H1 (cell line): ENCODE results near the gene OR51B4. TPM values are rescaled to one million over a fixed set of nuclear protein-coding genes. Genes with fewer than 3 reads are reported as not detected.

Experiments
- CTCF ChIA-PET: fragments of 300-600 bp; sonication (Branson Sonifier 250); formaldehyde crosslinking; loops from one replicate; lab custom pipeline; 2021; ENCODE audit not compliant: partially characterized antibody; lab: Charles Lee
- POLR2A ChIA-PET: fragments of 300-600 bp; sonication (Branson Sonifier 250); formaldehyde crosslinking; loops from one replicate; lab custom pipeline; 2021; ENCODE audit warnings: inconsistent platforms; ENCODE audit not compliant: partially characterized antibody; lab: Charles Lee
- DNase-seq, 2 experiments: peaks; one replicate each; pipeline versions ENCODE4 v3.0.0 to v3.0.0-alpha.2; 2010 to 2022; ENCODE audit warnings: low spot score in 2 of 2, low read depth in 1 of 2, mixed read lengths in 1 of 2
- FAIRE-seq: peaks from 2 replicates; lab custom pipeline; 2011; peaks lifted over from hg19 to GRCh38; lab: Jason Lieb, UNC
- H2AFZ ChIP-seq: 2 replicates; pipeline ENCODE4 v1.8.1; 2012; ENCODE audit warnings: low read length, inconsistent platforms
- H2AK5ac ChIP-seq: 2 replicates; pipeline ENCODE4 v1.6.1; 2013; ENCODE audit warnings: low read depth, low read length
- H2BK120ac ChIP-seq: replicated peaks from 2 replicates; pipeline ENCODE3; 2013; ENCODE audit warnings: low read depth, low read length, inconsistent platforms
- H2BK12ac ChIP-seq: 2 replicates; pipeline ENCODE4 v1.6.1; 2013; ENCODE audit warnings: low read depth, low read length
- H2BK15ac ChIP-seq: 2 replicates; pipeline ENCODE4 v1.6.1; 2013; ENCODE audit warnings: low read length
- H2BK20ac ChIP-seq: 2 replicates; pipeline ENCODE4 v1.6.1; 2013; ENCODE audit warnings: low read length
- H2BK5ac ChIP-seq: 2 replicates; pipeline ENCODE4 v1.6.1; 2013; ENCODE audit warnings: low read depth, low read length
- H3K14ac ChIP-seq: 2 replicates; pipeline ENCODE4 v1.6.1; 2013; ENCODE audit warnings: inconsistent platforms; ENCODE audit not compliant: insufficient read length
- H3K18ac ChIP-seq: 2 replicates; pipeline ENCODE4 v1.6.1; 2013; ENCODE audit warnings: low read length; ENCODE audit errors: extremely low read depth
- H3K23ac ChIP-seq: 2 replicates; pipeline ENCODE4 v1.6.1; 2013; ENCODE audit warnings: inconsistent platforms; ENCODE audit not compliant: insufficient read length
- H3K23me2 ChIP-seq: 2 replicates; pipeline ENCODE4 v1.6.1; 2013; ENCODE audit warnings: low read depth, low read length
- H3K27ac ChIP-seq: 2 replicates; pipeline ENCODE4 v1.6.1; 2011; ENCODE audit warnings: low read depth, low read length, inconsistent platforms
- H3K27me3 ChIP-seq, 4 experiments: replicated peaks in 1 of 4; 1 replicate in 1 of 4; 2 replicates in 3 of 4; pipeline versions ENCODE4 v1.6.1 to v1.8.1; 2011 to 2013; ENCODE audit warnings: low read length in 3 of 4, mild to moderate bottlenecking in 3 of 4, inconsistent platforms in 2 of 4, mixed read lengths in 2 of 4, moderate library complexity in 1 of 4; ENCODE audit not compliant: control insufficient read depth in 3 of 4, insufficient read depth in 3 of 4; ENCODE audit errors: extremely low read depth in 1 of 4
- H3K36me3 ChIP-seq, 4 experiments: 2 replicates each; pipeline versions ENCODE4 v1.6.1 to v1.8.1; 2011 to 2013; ENCODE audit warnings: mild to moderate bottlenecking in 4 of 4, low read length in 3 of 4, moderate library complexity in 2 of 4, control low read depth in 1 of 4, inconsistent platforms in 1 of 4; ENCODE audit not compliant: insufficient read depth in 4 of 4, control insufficient read depth in 2 of 4
- H3K4ac ChIP-seq: replicated peaks from 2 replicates; pipeline ENCODE3; 2013; ENCODE audit warnings: low read length, low read depth, mixed read lengths, inconsistent platforms; ENCODE audit not compliant: insufficient read length
- H3K4me1 ChIP-seq, 4 experiments: replicated peaks in 1 of 4; 1 replicate in 1 of 4; 2 replicates in 3 of 4; pipeline versions ENCODE4 v1.6.1 to v1.8.1; 2011 to 2013; ENCODE audit warnings: low read length in 3 of 4, inconsistent platforms in 2 of 4, mixed read lengths in 1 of 4; ENCODE audit not compliant: insufficient read depth in 4 of 4, control insufficient read depth in 3 of 4
- H3K4me2 ChIP-seq, 2 experiments: 2 replicates each; pipeline versions ENCODE4 v1.6.1 to v1.8.1; 2011 to 2013; ENCODE audit warnings: low read depth in 2 of 2, low read length in 2 of 2, control low read depth in 1 of 2, inconsistent platforms in 1 of 2, mild to moderate bottlenecking in 1 of 2; ENCODE audit not compliant: insufficient read depth in 1 of 2
- H3K4me3 ChIP-seq, 4 experiments: fragments of 200-600, 300-600 bp in 1 of 4; sonication (generic), shearing (Covaris generic), sonication (Bioruptor Twin) in 1 of 4; 2 replicates each; pipeline versions ENCODE4 v1.5.1 to v1.8.1; 2011 to 2016; ENCODE audit warnings: low read length in 4 of 4, low read depth in 3 of 4, control low read depth in 2 of 4, inconsistent platforms in 2 of 4, mild to moderate bottlenecking in 2 of 4, mixed read lengths in 1 of 4, moderate library complexity in 1 of 4; ENCODE audit not compliant: insufficient read depth in 2 of 4; ENCODE audit errors: extremely low read depth in 1 of 4
- H3K56ac ChIP-seq: replicated peaks from 2 replicates; pipeline ENCODE3; 2013; ENCODE audit warnings: low read depth, mild to moderate bottlenecking, mixed read lengths, low read length, inconsistent platforms; ENCODE audit not compliant: insufficient read length
- H3K79me1 ChIP-seq: 2 replicates; pipeline ENCODE4 v1.6.1; 2013; ENCODE audit warnings: low read depth, low read length, control low read depth
- H3K79me2 ChIP-seq, 2 experiments: 2 replicates each; pipeline versions ENCODE4 v1.6.1 to v1.8.1; 2012 to 2013; ENCODE audit warnings: low read length in 2 of 2, mild to moderate bottlenecking in 2 of 2, inconsistent platforms in 1 of 2; ENCODE audit not compliant: insufficient read depth in 2 of 2, control insufficient read depth in 1 of 2
- H3K9ac ChIP-seq, 4 experiments: replicated peaks in 1 of 4; 1 replicate in 1 of 4; 2 replicates in 3 of 4; pipeline versions ENCODE4 v1.6.1 to v1.8.1; 2011 to 2013; ENCODE audit warnings: low read depth in 3 of 4, low read length in 3 of 4, control low read depth in 2 of 4, mild to moderate bottlenecking in 2 of 4, moderate library complexity in 2 of 4, inconsistent platforms in 1 of 4; ENCODE audit errors: extremely low read depth in 1 of 4
- H3K9me3 ChIP-seq, 2 experiments: 2 replicates each; pipeline versions ENCODE4 v1.6.1 to v1.8.1; 2012 to 2013; ENCODE audit warnings: mild to moderate bottlenecking in 2 of 2, moderate library complexity in 2 of 2, control low read depth in 1 of 2, inconsistent platforms in 1 of 2, low read depth in 1 of 2, low read length in 1 of 2, mixed read lengths in 1 of 2; ENCODE audit not compliant: insufficient read depth in 2 of 2
- H4K20me1 ChIP-seq, 2 experiments: replicated peaks in 1 of 2; 2 replicates each; pipeline versions ENCODE3 to v1.8.1; 2011 to 2013; ENCODE audit warnings: inconsistent platforms in 2 of 2, low read length in 2 of 2, mild to moderate bottlenecking in 1 of 2; ENCODE audit not compliant: insufficient read depth in 2 of 2, control insufficient read depth in 1 of 2
- H4K5ac ChIP-seq: 2 replicates; pipeline ENCODE4 v1.6.1; 2013; ENCODE audit warnings: low read length, low read depth, mixed read lengths, inconsistent platforms; ENCODE audit not compliant: insufficient read length
- H4K8ac ChIP-seq: 2 replicates; pipeline ENCODE4 v1.8.0; 2013; ENCODE audit warnings: mild to moderate bottlenecking, moderate library complexity, low read length, inconsistent platforms; ENCODE audit not compliant: insufficient read depth; ENCODE audit errors: extremely low read depth
- H4K91ac ChIP-seq: replicated peaks from 2 replicates; pipeline ENCODE3; 2013; ENCODE audit warnings: low read length, mixed read lengths, inconsistent platforms; ENCODE audit not compliant: insufficient read length
- TCF12 ChIP-seq: IDR thresholded peaks from 2 replicates; pipeline ENCODE4 v1.6.1; 2011; ENCODE audit warnings: low read depth, mild to moderate bottlenecking, low read length
- WGBS, 2 experiments: shearing (Covaris generic) in 1 of 2; methylation state at CpG; one replicate each; pipeline versions ENCODE4 v1.1.6 to v1.1.7; 2013 to 2015; ENCODE audit warnings: low lambda C conversion rate in 2 of 2, mixed read lengths in 2 of 2, inconsistent platforms in 1 of 2, low coverage in 1 of 2, missing lambda C conversion rate in 1 of 2; ENCODE audit not compliant: insufficient replicate concordance in 2 of 2, insufficient coverage in 1 of 2, insufficient read length in 1 of 2; ENCODE audit errors: extremely low coverage in 1 of 2, missing lambda C conversion rate in 1 of 2; 5-methylcytosine and 5-hydroxymethylcytosine counted together
- polyA plus RNA-seq, 7 experiments: library from polyadenylated mRNA; depleted of rRNA in 3 of 7; stranded (reverse) in 5 of 7; unstranded in 2 of 7; fragments of >200 nt in 5 of 7; fragments of 200-250 nt in 2 of 7; gene quantifications; 1 replicate in 5 of 7; 2 replicates in 1 of 7; 4 replicates in 1 of 7; pipeline versions ENCODE4 v1.2.1 to v1.2.3, GENCODE V29; 2011 to 2013; ENCODE audit warnings: missing spikeins in 2 of 7, mixed read lengths in 2 of 7
- total RNA-seq: library from RNA; stranded (reverse); fragmentation: NEBNext Ultra II Directional; extraction: Animal tissue kit (Norgen Biotek cat#: 25700); gene quantifications from 2 replicates; pipeline ENCODE4 v1.2.1, GENCODE V29; 2021

Gene OR51B4
- total and polyA plus RNA-seq, 2 of the 8 experiments (the other 6 are each of a cell fraction or from before 2014, with no cell fraction given) = not detected

DNA sequence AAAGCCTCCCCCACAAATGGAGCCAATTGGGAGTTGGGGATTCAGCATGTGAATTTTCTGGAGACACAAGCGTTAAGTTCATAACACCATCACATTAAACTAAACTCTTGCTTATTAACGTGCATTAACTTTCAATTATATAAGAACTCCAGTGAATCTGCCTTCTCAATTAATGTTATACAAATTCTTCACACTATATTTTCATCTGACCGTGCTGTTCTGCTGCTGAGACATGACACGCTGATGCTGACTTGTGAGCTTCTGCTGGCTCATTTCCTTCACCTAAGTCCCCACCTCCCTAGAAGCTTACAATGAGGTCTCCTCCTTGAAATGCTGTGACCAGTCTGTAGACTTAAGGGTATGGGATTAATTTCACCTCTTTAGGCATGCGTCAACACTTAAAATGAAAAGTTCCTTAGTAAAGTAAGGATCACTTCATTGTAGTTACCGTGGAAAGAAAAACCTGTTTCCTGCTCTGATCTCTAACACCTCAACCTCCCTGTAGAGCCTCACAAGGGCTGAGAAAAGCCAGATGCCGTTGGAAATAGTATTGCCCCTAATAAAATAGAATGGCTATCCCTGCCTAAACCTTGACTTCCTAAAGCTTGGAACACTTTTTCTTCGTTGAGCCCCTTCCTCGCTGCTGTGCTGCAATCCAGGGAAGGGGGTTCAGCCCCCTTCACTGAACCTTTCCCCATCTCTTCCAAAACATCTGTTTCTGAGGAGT, 49.4 kb downstream of the OR51B4 start:
- Histone ChIP-seq H2BK12ac (0 out of 2 replicates have a peak overlapping the region, but pooled peaks have one; percentile 75), H3K4me3 (no peak overlapping the region), H2BK15ac (no peak overlapping the region), H3K27me3 (peaks cover 0 to 1% (median 0%) of the 10 kb centered on the region in 4 experiments; a peak in 3 of 7 replicates)
- TF ChIP-seq TCF12 = no peak
- TF ChIP-seq, all 59 proteins: peak for 0
- FAIRE-seq (no peak), DNase-seq (no peak)
- Histone ChIP-seq H2BK20ac (no peak overlapping the region), H3K23me2 (no peaks in the 10 kb centered on the region), H2AK5ac (no peak overlapping the region), H3K27ac (no peak overlapping the region), H3K4me1 (0 out of 7 replicates have a peak, but pooled peaks cover 0 to 4% (median 0%) of the 10 kb centered on the region in 4 experiments), H3K79me1 (no peaks in the 10 kb centered on the region), H4K8ac (no peak overlapping the region), H3K18ac (no peak overlapping the region), H3K14ac (no peak overlapping the region), H3K23ac (no peak overlapping the region), H4K91ac (no peak overlapping the region), H4K5ac (no peak overlapping the region), H3K36me3 (no peaks in the 10 kb centered on the region), H2AFZ (no peak overlapping the region), H3K4ac (no peak overlapping the region), H4K20me1 (no peaks in the 10 kb centered on the region), H3K56ac (no peak overlapping the region), H2BK120ac (no peak overlapping the region), H2BK5ac (no peak overlapping the region), H3K9ac (no peak overlapping the region), H3K4me2 (no peak overlapping the region), H3K9me3 (no peaks in the 10 kb centered on the region), H3K79me2 (no peaks in the 10 kb centered on the region)
- CTCF ChIA-PET = no interaction called here
- POLR2A ChIA-PET = no interaction called here
- 91% methylated on average over 9 of the region's 9 CpGs; no CpG with 5 or more reads in 1 of the 2 experiments for WGBS, 2 experiments
